ENCODE data around the gene SIAE.

GRCh38 chr11:124595302-124595701 lies 78.2 kb downstream of the SIAE start:
- no peak for TF ChIP-seq TAF1 (IDR thresholded peaks at IDR 0.05; ENCODE audit: low read depth, low read length)
- TF ChIP-seq POLR2A (IDR thresholded peaks at IDR 0.05; ENCODE audit: low read depth, low read length): no peak
- TF ChIP-seq PAX5 (IDR thresholded peaks at IDR 0.05; ENCODE audit: insufficient read depth, low read length, severe bottlenecking): no peak
- no peak for TF ChIP-seq POU2F2 (IDR thresholded peaks at IDR 0.05; ENCODE audit: low read depth, low read length)

All from GM12891 (cell line).